GM21737 (cell line): ENCODE measurements around the gene BOC.

Experiments
- ATAC-seq: cut with Tn5 transposase; IDR thresholded peaks from one replicate; pipeline ENCODE4 v1.9.1; 2021; ENCODE audit warnings: mild to moderate bottlenecking, moderate library complexity; ENCODE audit not compliant: unreplicated experiment

Gene BOC

GRCh38 chr3:113331187-113331586, 119.8 kb downstream of the BOC start:
- ATAC-seq: no peak
